D721Med (cell line): ENCODE measurements around the gene SMOC2.

Experiments
- DNase-seq: peaks from one replicate; pipeline ENCODE4 v3.0.0; 2011; ENCODE audit warnings: low spot score; ENCODE audit not compliant: insufficient read length
- FAIRE-seq: peaks from 2 replicates; lab custom pipeline; 2011; peaks lifted over from hg19 to GRCh38; lab: Jason Lieb, UNC
- TF ChIP-seq, protein P1 (sequence below): IDR thresholded peaks from 2 replicates; pipeline ENCODE4 v1.5.1; 2012; ENCODE audit warnings: mild to moderate bottlenecking, control low read depth; ENCODE audit not compliant: insufficient read depth; ENCODE audit errors: missing control alignments

The SMOC2 gene

DNA sequence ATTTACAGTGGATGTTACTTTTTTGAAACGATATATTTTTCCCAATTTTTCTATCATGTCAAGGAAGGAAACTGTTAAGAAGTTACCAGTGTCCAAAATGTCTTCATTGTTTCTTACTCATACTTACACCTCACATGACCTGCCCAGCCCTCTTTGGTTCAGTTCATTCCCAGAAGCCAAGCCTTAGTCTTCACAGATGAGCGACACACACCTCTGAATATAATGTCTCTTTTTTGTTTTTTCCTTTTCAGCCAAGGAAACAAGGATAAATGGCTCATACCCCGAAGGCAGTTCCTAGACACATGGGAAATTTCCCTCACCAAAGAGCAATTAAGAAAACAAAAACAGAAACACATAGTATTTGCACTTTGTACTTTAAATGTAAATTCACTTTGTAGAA, 225.2 kb downstream of the SMOC2 start:
- DNase-seq (no peak), FAIRE-seq (no peak)
- TF ChIP-seq, protein P1, sequence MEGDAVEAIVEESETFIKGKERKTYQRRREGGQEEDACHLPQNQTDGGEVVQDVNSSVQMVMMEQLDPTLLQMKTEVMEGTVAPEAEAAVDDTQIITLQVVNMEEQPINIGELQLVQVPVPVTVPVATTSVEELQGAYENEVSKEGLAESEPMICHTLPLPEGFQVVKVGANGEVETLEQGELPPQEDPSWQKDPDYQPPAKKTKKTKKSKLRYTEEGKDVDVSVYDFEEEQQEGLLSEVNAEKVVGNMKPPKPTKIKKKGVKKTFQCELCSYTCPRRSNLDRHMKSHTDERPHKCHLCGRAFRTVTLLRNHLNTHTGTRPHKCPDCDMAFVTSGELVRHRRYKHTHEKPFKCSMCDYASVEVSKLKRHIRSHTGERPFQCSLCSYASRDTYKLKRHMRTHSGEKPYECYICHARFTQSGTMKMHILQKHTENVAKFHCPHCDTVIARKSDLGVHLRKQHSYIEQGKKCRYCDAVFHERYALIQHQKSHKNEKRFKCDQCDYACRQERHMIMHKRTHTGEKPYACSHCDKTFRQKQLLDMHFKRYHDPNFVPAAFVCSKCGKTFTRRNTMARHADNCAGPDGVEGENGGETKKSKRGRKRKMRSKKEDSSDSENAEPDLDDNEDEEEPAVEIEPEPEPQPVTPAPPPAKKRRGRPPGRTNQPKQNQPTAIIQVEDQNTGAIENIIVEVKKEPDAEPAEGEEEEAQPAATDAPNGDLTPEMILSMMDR: no peak

DNA sequence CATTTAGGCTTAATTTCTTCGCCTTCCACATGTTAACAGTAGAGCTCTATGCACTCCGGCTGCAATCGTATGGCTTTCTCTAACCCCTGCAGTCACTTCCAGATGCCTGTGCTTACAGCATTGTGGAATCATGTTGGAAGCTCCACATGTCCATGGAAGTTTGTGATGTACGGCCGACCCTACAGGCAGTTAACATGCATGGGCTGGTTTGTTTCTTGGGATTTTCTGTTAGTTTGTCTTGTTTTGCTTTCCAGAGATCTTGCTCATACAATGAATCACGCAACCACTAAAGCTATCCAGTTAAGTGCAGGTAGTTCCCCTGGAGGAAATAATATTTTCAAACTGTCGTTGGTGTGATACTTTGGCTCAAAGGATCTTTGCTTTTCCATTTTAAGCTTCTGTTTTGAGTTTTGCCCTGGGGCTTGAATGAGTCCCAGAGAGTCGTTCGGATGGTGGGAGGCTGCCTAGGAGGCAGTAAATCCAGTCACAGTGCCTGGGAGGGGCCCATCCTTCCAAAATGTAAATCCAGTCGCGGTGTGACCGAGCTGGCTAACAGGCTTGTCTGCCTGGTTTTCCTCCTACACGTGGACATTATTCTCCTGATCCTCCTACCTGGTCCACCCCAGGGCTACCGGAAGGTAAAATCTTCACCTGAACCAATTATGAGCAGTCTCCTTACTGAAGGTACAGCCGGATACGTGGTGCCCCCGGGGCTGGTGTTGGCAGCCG, 225.9 kb downstream of the SMOC2 start:
- DNase-seq: no peak
- FAIRE-seq: no peak
- TF ChIP-seq, protein P1: no peak

DNA sequence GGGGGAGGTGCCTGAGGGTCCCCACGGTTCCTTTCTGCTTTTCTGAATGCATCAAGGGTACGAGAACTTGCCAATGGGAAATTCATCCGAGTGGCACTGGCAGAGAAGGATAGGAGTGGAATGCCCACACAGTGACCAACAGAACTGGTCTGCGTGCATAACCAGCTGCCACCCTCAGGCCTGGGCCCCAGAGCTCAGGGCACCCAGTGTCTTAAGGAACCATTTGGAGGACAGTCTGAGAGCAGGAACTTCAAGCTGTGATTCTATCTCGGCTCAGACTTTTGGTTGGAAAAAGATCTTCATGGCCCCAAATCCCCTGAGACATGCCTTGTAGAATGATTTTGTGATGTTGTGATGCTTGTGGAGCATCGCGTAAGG, 226.4 kb downstream of the SMOC2 start:
- no peak for FAIRE-seq
- TF ChIP-seq, protein P1: no peak
- no peak for DNase-seq

DNA sequence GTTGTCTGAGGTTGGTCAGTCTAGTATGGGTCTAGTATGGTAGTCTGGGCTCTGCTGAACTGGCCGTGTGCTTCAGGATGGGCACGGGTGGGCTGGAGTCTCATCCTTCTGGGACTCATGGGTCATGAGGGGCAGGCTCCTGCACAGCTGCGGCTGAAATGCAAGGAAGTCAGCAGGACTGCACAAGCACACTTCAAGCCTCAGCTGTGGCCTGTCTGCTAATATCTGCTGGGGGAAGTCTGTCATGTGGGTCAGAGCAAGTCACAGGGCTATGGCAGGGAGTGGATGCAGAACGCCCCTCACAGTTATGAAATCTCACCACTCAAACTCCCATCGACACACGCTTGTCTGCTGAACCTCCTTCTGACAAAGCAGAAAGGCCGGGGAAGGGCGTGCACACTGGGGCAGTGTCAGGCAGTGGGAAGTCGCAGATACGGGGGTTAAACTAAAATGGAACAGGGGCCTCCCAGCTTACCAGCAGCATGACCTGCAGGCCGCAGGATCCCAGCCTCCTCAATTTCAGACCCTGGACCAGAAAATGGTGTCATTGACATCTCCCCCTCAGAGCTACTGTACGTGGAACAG, 229.5 kb downstream of the SMOC2 start:
- TF ChIP-seq, protein P1: no peak
- FAIRE-seq: no peak
- DNase-seq: no peak

DNA sequence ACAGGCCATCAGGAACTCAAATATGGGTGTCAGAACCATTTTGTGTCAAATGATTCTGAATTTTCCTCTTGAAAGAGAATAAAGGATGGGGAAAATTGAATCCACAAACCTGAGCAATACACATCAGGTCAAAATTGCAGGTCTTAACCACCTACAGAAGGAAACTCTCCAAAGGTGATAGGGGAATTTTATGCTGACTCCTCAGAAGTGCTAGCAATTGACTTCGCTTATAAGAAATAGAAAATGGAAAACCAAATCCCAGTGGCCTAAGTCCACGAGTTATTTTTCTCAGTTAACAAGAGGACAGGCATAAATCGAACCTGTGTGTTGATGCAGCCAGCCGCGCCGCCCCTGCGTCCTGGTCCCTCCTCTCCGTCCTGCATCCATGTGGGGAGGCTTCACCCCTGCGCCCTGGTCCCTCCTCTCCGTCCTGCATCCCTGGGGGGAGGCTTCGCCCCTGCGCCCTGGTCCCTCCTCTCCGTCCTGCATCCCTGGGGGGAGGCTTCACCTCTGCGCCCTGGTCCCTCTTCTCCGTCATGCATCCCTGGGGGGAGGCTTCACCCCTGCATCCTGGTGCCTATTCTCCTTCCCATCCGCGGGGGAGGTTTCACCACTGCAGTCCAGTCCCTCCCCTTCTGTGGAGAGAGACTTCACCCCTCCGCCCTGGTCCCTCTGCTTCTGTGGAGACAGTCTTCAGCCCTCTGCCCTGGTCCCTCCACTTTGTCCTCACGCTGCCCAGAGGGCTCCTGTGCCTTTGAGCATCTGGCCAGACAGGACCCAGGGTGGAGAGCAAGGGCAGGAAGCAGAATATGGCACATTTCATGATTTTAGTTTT, 230.3 kb downstream of the SMOC2 start:
- DNase-seq (no peak), FAIRE-seq (no peak)
- TF ChIP-seq, protein P1: no peak

DNA sequence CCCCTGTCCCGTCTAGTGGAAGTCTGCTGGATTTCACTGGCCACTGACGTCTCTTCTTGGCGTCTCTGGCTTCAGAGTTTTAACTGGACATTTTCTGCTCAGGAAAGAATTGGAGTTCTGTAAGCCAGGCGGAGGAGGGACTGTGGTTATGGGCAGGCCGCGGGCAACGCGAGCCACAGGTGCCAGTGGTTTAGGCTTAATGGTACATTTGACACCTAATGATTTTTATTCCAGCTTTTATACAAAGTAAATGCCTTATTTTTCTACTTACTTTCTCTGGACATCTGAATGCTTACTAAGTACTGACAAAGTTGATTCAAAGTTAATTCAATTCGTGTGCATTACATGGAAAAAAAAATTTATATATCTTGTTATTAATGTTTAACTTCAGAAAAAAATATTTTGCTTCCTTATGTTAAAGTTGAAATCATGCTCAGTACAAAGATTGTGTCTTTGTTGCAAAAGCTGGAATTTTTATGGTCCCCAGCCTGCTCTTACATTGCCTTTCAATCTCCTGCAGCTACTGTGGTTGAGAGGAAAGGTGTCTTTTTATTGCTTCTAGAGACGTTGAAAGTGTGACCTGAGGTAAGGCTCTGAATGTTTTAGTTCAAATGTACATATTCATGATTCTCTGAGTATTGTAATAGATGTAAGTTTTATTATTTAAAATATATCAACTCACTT, 231.0 kb downstream of the SMOC2 start:
- DNase-seq: no peak
- TF ChIP-seq, protein P1: no peak
- no peak for FAIRE-seq
